HepG2 (cell line): Measurements from ENCODE around the gene SPEM2. TPM values are rescaled to one million over a fixed set of nuclear protein-coding genes. Genes with fewer than 3 reads are reported as not detected.

Source experiments
- DRAP1 ChIP-seq: IDR thresholded peaks from 2 replicates; pipeline ENCODE4 v1.6.1; 2016; ENCODE audit warnings: missing genetic modification reagents, missing compliant biosample characterization
- FOXM1 ChIP-seq: sonication (generic); formaldehyde crosslinking; IDR thresholded peaks from 2 replicates; pipeline ENCODE4 v1.5.0; 2020; ENCODE audit warnings: missing genetic modification reagents
- GPBP1L1 ChIP-seq: sonication (generic); formaldehyde crosslinking; IDR thresholded peaks from 2 replicates; pipeline ENCODE4 v1.5.0; 2020; ENCODE audit warnings: mild to moderate bottlenecking, missing genetic modification reagents
- JUN ChIP-seq: sonication (generic); formaldehyde crosslinking; IDR thresholded peaks from 2 replicates; pipeline ENCODE4 v1.4.0; 2020; ENCODE audit warnings: mild to moderate bottlenecking, missing genetic modification reagents
- MIER2 ChIP-seq: IDR thresholded peaks from 2 replicates; pipeline ENCODE4 v1.6.1; 2016; ENCODE audit warnings: missing biosample characterization, missing genetic modification reagents
- MXI1 ChIP-seq: IDR thresholded peaks from 3 replicates; pipeline ENCODE4 v1.6.1; 2012; ENCODE audit warnings: low read depth, low read length, inconsistent platforms, borderline replicate concordance
- POLR2A ChIP-seq, 2 experiments: IDR thresholded peaks; 2 replicates each; pipeline ENCODE4 v1.6.1; 2011; ENCODE audit warnings: low read depth in 2 of 2, low read length in 2 of 2, mild to moderate bottlenecking in 1 of 2, moderate library complexity in 1 of 2; ENCODE audit not compliant: insufficient read depth in 1 of 2
- POLR2AphosphoS5 ChIP-seq: IDR thresholded peaks from 2 replicates; pipeline ENCODE4 v1.6.1; 2012; ENCODE audit warnings: low read depth, low read length
- RBFOX2 ChIP-seq: fragments of 200-400 bp; formaldehyde crosslinking; IDR thresholded peaks from 2 replicates; pipeline ENCODE4 v1.6.1; 2017; ENCODE audit warnings: low read depth, mild to moderate bottlenecking, low read length
- SALL2 ChIP-seq: sonication (generic); formaldehyde crosslinking; IDR thresholded peaks from 2 replicates; pipeline ENCODE4 v1.8.1; 2023; ENCODE audit warnings: mild to moderate bottlenecking, missing genetic modification reagents, inconsistent platforms
- SKIL ChIP-seq: sonication (generic); formaldehyde crosslinking; IDR thresholded peaks from 2 replicates; pipeline ENCODE4 v1.8.0; 2022; ENCODE audit warnings: missing genetic modification reagents, mild to moderate bottlenecking, moderate library complexity, borderline replicate concordance
- SP4 ChIP-seq: sonication (generic); formaldehyde crosslinking; IDR thresholded peaks from 2 replicates; pipeline ENCODE4 v1.8.1; 2023; ENCODE audit warnings: mild to moderate bottlenecking, missing genetic modification reagents
- SP5 ChIP-seq: IDR thresholded peaks from 2 replicates; pipeline ENCODE4 v1.6.1; 2016; ENCODE audit warnings: low read depth, borderline replicate concordance
- STAT6 ChIP-seq: sonication (generic); formaldehyde crosslinking; IDR thresholded peaks from 2 replicates; pipeline ENCODE4 v1.4.0; 2020; ENCODE audit warnings: missing genetic modification reagents, mild to moderate bottlenecking, borderline replicate concordance
- ZBTB21 ChIP-seq: sonication (generic); formaldehyde crosslinking; IDR thresholded peaks from 2 replicates; pipeline ENCODE4 v1.4.0; 2020; ENCODE audit warnings: missing genetic modification reagents
- ZBTB8A ChIP-seq: sonication (generic); formaldehyde crosslinking; IDR thresholded peaks from 2 replicates; pipeline ENCODE4 v1.4.0; 2020; ENCODE audit warnings: mild to moderate bottlenecking, low read depth, missing genetic modification reagents, borderline replicate concordance
- ZFP37 ChIP-seq: sonication (generic); formaldehyde crosslinking; IDR thresholded peaks from 2 replicates; pipeline ENCODE4 v1.4.0; 2020; ENCODE audit warnings: missing genetic modification reagents, borderline replicate concordance
- ZNF121 ChIP-seq: sonication (generic); formaldehyde crosslinking; IDR thresholded peaks from 2 replicates; pipeline ENCODE4 v1.5.0; 2020; ENCODE audit warnings: mild to moderate bottlenecking, missing genetic modification reagents
- ZNF160 ChIP-seq: sonication (generic); formaldehyde crosslinking; IDR thresholded peaks from 2 replicates; pipeline ENCODE4 v1.8.0; 2022; ENCODE audit warnings: mild to moderate bottlenecking, inconsistent platforms, missing genetic modification reagents
- ZNF234 ChIP-seq: sonication (generic); formaldehyde crosslinking; conservative IDR thresholded peaks from 2 replicates; pipeline ENCODE4 v1.5.1; 2020; ENCODE audit warnings: mild to moderate bottlenecking, missing genetic modification reagents
- ZNF256 ChIP-seq: sonication (generic); formaldehyde crosslinking; conservative IDR thresholded peaks from 2 replicates; pipeline ENCODE4 v1.4.0; 2020; ENCODE audit warnings: missing genetic modification reagents
- ZNF264 ChIP-seq: sonication (generic); formaldehyde crosslinking; IDR thresholded peaks from 2 replicates; pipeline ENCODE4 v1.4.0; 2020; ENCODE audit warnings: missing genetic modification reagents
- ZNF367 ChIP-seq: sonication (generic); formaldehyde crosslinking; IDR thresholded peaks from 2 replicates; pipeline ENCODE4 v1.4.0; 2020; ENCODE audit warnings: missing genetic modification reagents, borderline replicate concordance
- ZNF749 ChIP-seq: sonication (generic); formaldehyde crosslinking; IDR thresholded peaks from 2 replicates; pipeline ENCODE4 v1.8.0; 2022; ENCODE audit warnings: mild to moderate bottlenecking, missing genetic modification reagents, moderate library complexity, borderline replicate concordance
- polyA plus RNA-seq, 8 experiments: library from polyadenylated mRNA; depleted of rRNA in 3 of 8; stranded (reverse) in 7 of 8; unstranded in 1 of 8; fragments of >200 nt; fragmentation: Illumina TruSeq in 4 of 8; extraction: Trizol in 4 of 8; gene quantifications; 2 replicates each; pipeline versions ENCODE4 v1.2.1 to v1.2.3, GENCODE V29; 2011 to 2016; ENCODE audit warnings: low read depth in 4 of 8, missing spikeins in 1 of 8, mixed read lengths in 1 of 8; ENCODE audit not compliant: insufficient read depth in 1 of 8
- total RNA-seq, 5 experiments: library from RNA; depleted of rRNA; stranded (reverse); fragments of >200 nt; fragmentation: Illumina TruSeq; extraction: Trizol; gene quantifications; 2 replicates each; pipeline ENCODE4 v1.2.3, GENCODE V29; 2016; ENCODE audit warnings: low read depth in 1 of 5

The SPEM2 gene
- total and polyA plus RNA-seq, 2 of the 13 experiments (the other 11 are each of a cell fraction or from before 2014, with no cell fraction given) = not detected

GRCh38 chr17:7445619-7445968, 20.2 kb downstream of the SPEM2 start (continued):
- no peak for TF ChIP-seq POLR2AphosphoS5
- TF ChIP-seq ZNF264 (CRISPR knock-in tag) = 0 out of 2 replicates have a peak, but pooled peaks have one; percentile 33
- peak; percentile 41; the same call in 1 of the 2 replicates for TF ChIP-seq ZNF256 (CRISPR knock-in tag)
- TF ChIP-seq GPBP1L1 = no peak
- peak; percentile 8 for TF ChIP-seq SP5
- no peak for TF ChIP-seq MIER2 (CRISPR knock-in tag)
- 0 out of 4 replicates have a peak, but pooled peaks of 1 of the 2 experiments have one; percentile 44 for TF ChIP-seq POLR2A (IDR thresholded peaks at IDR 0.05; ENCODE audit: insufficient read depth in 1 of 2, low read depth in 2 of 2, low read length in 2 of 2)
- 0 out of 2 replicates have a peak, but pooled peaks have one; percentile 48 for TF ChIP-seq ZNF121 (CRISPR knock-in tag)
- 0 out of 2 replicates have a peak, but pooled peaks have one; percentile 21 for TF ChIP-seq STAT6
- TF ChIP-seq ZNF749 (CRISPR knock-in tag) = 0 out of 2 replicates have a peak, but pooled peaks have one; percentile 14
- TF ChIP-seq FOXM1 = no peak
- no peak for TF ChIP-seq ZNF160 (CRISPR knock-in tag)
- peak; percentile 85 for TF ChIP-seq DRAP1
- TF ChIP-seq ZBTB8A (CRISPR knock-in tag) = no peak
- TF ChIP-seq SKIL (CRISPR knock-in tag) = no peak
- TF ChIP-seq ZNF234 (CRISPR knock-in tag) = 0 out of 2 replicates have a peak, but pooled peaks have one; percentile 25
- TF ChIP-seq SALL2 (CRISPR knock-in tag) = 0 out of 2 replicates have a peak, but pooled peaks have one; percentile 1
- peak; percentile 4; the same call in 1 of the 2 replicates for TF ChIP-seq SP4 (CRISPR knock-in tag)
- no peak for TF ChIP-seq JUN (CRISPR knock-in tag)
- peak; percentile 9; the same call in 1 of the 3 replicates for TF ChIP-seq MXI1
- TF ChIP-seq ZBTB21 = no peak
- TF ChIP-seq RBFOX2 = 0 out of 2 replicates have a peak, but pooled peaks have one; percentile 28
- TF ChIP-seq ZNF367 (CRISPR knock-in tag) = no peak
- 0 out of 2 replicates have a peak, but pooled peaks have one; percentile 31 for TF ChIP-seq ZFP37 (CRISPR knock-in tag)
